ENCODE data around the gene NPPA.

GRCh38 chr1:11800756-11801433, 46.7 kb downstream of the NPPA start:
- TF ChIP-seq CTCF (IDR thresholded peaks at IDR 0.05) (no peak), POLR2A (IDR thresholded peaks at IDR 0.05) (no peak)
